ENCODE measurements around the gene DTX3.
"Not testable (repeated sequence)": the region's sequence is repeated elsewhere in the genome, so short reads cannot be mapped to it uniquely, and the experiment has no call there.

DTX3 gene

DNA sequence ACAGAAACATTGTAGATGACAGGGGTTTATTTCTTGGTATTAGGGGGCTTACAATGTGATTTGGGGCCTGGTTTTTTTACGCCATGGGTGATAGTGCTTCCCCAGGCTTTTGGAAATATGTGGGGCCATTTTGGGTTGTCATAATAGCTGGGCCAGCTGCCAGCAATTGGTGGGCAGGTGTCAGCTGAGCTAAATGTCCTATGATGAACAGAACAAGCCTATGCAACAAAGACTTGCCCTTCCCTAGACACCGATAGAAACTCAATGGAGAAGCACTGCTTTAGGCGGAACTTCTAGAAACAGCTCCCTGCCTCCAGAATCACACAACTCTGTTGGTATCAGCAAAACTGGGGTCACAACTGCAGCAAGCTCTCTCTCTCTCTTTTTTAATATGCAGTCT, 33.5 kb downstream of the DTX3 start:
- Histone ChIP-seq H3K4me1 (ENCODE audit: control insufficient read depth, insufficient read depth, low read length, poor library complexity, severe bottlenecking) (no peaks in the 10 kb centered on the region), H3K36me3 (ENCODE audit: control insufficient read depth, insufficient read depth, low read length) (no peaks in the 10 kb centered on the region), H3K9me3 (ENCODE audit: control insufficient read depth, low read length) (no peaks in the 10 kb centered on the region), H3K4me3 (ENCODE audit: extremely low read depth, insufficient read depth, low read length, poor library complexity, severe bottlenecking) (no peak overlapping the region), H3K27ac (ENCODE audit: low read depth, low read length, severe bottlenecking) (no peak overlapping the region)
- WGBS, 2 experiments (ENCODE audit: insufficient coverage in 2 of 2): 73 to 100% methylated on average over 2 to 3 of the region's 3 CpGs

DNA sequence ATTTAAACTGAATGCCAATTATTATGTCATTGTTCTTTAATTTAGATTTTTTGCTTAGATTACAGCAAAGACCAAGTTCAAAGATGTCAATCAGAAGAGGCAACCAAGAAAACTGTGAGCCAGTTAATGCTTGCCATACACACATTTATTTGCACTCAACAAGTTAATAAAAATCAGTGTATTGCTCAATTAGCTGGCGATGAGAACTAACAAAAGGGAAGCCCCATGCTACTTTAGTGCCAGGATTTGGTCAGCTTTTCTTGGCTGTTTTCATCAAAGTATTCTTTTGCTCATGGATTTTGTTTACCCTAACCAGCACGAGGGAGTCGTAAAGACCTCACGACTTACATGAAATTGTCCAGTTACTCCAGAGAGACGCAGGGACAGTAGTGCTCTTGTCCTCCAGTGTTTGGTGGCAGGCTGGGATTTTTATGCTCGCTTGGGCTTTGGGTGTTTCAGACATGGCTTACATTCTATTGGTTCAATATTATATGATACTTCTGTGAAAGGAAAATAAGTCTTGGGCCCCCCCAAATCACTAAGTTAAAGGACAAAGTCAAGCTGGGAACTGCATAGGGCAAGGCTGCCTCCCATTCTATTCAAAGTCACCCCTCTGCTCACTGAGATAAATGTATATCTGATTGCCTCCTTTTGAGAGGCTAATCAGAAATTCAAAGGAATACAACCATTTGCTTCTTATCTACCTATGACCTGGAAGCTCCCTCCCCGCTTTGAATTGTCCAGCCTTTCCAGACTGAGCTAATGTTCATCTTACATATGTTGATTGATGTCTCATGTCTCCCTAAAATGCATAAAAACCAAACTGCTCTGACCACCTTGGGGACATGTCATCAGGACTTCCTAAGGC, 35.8 kb downstream of the DTX3 start:
- Histone ChIP-seq H3K27ac (ENCODE audit: low read depth, low read length, severe bottlenecking) (no peak overlapping the region), H3K4me3 (ENCODE audit: extremely low read depth, insufficient read depth, low read length, poor library complexity, severe bottlenecking) (no peak overlapping the region), H3K4me1 (ENCODE audit: control insufficient read depth, insufficient read depth, low read length, poor library complexity, severe bottlenecking) (no peaks in the 10 kb centered on the region), H3K9me3 (ENCODE audit: control insufficient read depth, low read length) (peaks cover 9% of the 10 kb centered on the region), H3K36me3 (ENCODE audit: control insufficient read depth, insufficient read depth, low read length) (no peaks in the 10 kb centered on the region)
- 79 to 84% methylated on average over 4 to 7 of the region's 7 CpGs for WGBS, 2 experiments (ENCODE audit: insufficient coverage in 2 of 2)

DNA sequence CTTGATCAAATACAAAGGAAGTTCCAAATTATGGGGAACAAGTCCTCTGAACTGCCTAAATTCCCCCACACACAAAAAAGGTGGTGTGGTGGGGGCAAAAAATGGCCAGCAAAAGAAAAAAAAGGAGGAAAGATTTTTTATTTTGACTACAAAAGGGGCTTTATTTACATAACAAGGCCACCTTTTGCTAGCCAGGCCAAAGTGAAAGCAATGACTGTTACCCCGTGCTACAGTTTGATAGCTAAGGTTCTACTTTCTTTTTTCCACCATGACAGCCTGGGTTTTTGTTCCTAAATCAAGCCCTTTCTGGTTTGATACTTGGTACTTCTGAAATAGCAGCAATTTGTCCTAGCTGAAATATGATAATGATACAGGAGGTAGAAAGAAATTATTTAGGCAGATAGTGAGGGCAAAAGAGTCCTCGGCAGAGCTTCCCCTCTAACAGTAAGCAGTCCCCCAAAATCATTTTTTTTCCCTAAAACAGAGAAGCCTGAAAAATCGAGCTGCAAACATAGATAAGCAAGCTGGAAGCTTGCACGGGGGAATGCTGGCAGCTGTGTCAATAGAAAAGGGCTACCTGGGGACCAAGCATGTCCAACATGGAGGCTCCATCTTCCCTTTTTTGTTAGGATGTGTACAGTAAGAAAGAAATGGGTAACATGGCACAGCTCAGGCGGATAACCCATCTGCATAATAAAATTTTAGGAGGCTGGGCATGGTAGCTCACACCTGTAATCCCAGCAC, 37.2 kb downstream of the DTX3 start:
- H3K27ac ChIP-seq (ENCODE audit: low read depth, low read length, severe bottlenecking): no peak overlapping the region
- H3K4me3 ChIP-seq (ENCODE audit: extremely low read depth, insufficient read depth, low read length, poor library complexity, severe bottlenecking): no peak overlapping the region
- peaks cover 9% of the 10 kb centered on the region for H3K9me3 ChIP-seq (ENCODE audit: control insufficient read depth, low read length)
- no peaks in the 10 kb centered on the region for H3K4me1 ChIP-seq (ENCODE audit: control insufficient read depth, insufficient read depth, low read length, poor library complexity, severe bottlenecking)
- 30 to 55% methylated on average over 2 to 4 of the region's 5 CpGs for WGBS, 2 experiments (ENCODE audit: insufficient coverage in 2 of 2)
- H3K36me3 ChIP-seq (ENCODE audit: control insufficient read depth, insufficient read depth, low read length): no peaks in the 10 kb centered on the region

DNA sequence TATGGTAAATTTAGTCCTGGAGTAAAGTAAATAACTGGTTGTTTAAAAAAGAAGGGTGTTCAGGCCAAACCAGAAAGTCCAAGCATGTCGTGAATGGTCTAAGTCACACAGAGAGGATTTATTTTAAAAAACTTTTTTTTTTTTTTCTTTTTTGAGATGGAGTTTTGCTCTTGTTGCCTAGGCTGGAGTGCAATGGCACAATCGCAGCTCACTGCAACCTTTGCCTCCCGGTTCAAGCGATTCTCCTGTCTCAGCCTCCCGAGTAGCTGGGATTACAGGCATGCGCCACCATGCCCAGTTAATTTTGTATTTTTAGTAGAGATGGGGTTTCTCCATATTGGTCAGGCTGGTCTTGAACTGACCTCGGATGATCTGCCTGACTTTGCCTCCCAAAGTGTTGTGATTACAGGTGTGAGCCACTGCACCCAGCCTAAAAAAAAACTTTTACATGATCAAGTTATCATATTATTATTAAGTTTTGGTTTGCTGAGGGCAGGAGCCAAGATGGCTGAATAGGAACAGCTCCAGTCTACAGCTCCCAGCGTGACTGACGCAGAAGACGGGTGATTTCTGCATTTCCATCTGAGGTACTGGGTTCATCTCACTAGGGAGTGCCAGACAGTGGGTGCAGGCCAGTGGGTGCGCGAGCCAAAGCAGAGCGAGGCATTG, 41.5 kb downstream of the DTX3 start:
- 47 to 64% methylated on average over 3 to 8 of the region's 13 CpGs for WGBS, 2 experiments (ENCODE audit: insufficient coverage in 2 of 2)
- not testable (repeated sequence) for H3K27ac ChIP-seq (ENCODE audit: low read depth, low read length, severe bottlenecking); H3K36me3 ChIP-seq (ENCODE audit: control insufficient read depth, insufficient read depth, low read length); H3K9me3 ChIP-seq (ENCODE audit: control insufficient read depth, low read length); H3K4me1 ChIP-seq (ENCODE audit: control insufficient read depth, insufficient read depth, low read length, poor library complexity, severe bottlenecking); H3K4me3 ChIP-seq (ENCODE audit: extremely low read depth, insufficient read depth, low read length, poor library complexity, severe bottlenecking)

DNA sequence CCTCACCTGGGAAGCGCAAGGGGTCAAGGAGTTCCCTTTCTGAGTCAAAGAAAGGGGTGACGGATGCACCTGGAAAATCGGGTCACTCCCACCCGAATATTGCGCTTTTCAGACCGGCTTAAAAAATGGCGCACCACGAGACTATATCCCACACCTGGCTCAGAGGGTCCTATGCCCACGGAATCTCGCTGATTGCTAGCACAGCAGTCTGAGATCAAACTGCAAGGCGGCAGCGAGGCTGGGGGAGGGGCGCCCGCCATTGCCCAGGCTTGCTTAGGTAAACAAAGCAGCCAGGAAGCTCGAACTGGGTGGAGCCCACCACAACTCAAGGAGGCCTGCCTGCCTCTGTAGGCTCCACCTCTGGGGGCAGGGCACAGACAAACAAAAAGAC, 42.0 kb downstream of the DTX3 start:
- not testable (repeated sequence) for H3K36me3 ChIP-seq (ENCODE audit: control insufficient read depth, insufficient read depth, low read length); H3K4me3 ChIP-seq (ENCODE audit: extremely low read depth, insufficient read depth, low read length, poor library complexity, severe bottlenecking); H3K27ac ChIP-seq (ENCODE audit: low read depth, low read length, severe bottlenecking); H3K9me3 ChIP-seq (ENCODE audit: control insufficient read depth, low read length); H3K4me1 ChIP-seq (ENCODE audit: control insufficient read depth, insufficient read depth, low read length, poor library complexity, severe bottlenecking)
- 80% methylated on average over 1 of the region's 15 CpGs; no CpG with 5 or more reads in 1 of the 2 experiments for WGBS, 2 experiments (ENCODE audit: insufficient coverage in 2 of 2)

DNA sequence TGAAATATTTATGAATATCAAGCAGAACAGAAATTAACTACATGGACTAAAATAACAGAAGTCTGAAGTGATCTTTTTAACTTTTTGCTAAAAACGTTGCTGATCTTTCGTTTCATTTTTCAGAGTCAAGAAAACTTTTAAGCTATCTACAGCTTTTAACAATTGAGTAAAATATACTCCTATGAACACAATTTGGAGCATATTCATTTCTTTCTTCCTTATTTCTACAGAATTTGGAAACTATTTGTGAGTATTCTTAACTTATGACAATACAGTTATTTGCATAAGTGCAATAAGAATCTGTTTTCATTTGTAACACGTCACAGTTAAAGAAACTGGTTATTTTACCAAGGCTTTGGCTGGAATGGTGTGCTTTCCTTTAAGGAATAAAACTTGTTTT, 49.4 kb downstream of the DTX3 start:
- Histone ChIP-seq H3K4me3 (ENCODE audit: extremely low read depth, insufficient read depth, low read length, poor library complexity, severe bottlenecking) (no peak overlapping the region), H3K36me3 (ENCODE audit: control insufficient read depth, insufficient read depth, low read length) (no peaks in the 10 kb centered on the region), H3K9me3 (ENCODE audit: control insufficient read depth, low read length) (peaks cover 8% of the 10 kb centered on the region), H3K27ac (ENCODE audit: low read depth, low read length, severe bottlenecking) (no peak overlapping the region), H3K4me1 (ENCODE audit: control insufficient read depth, insufficient read depth, low read length, poor library complexity, severe bottlenecking) (no peaks in the 10 kb centered on the region)
- WGBS, 2 experiments (ENCODE audit: insufficient coverage in 2 of 2): 50% methylated on average over 3 of the region's 3 CpGs; no CpG with 5 or more reads in 1 of the 2 experiments

DNA sequence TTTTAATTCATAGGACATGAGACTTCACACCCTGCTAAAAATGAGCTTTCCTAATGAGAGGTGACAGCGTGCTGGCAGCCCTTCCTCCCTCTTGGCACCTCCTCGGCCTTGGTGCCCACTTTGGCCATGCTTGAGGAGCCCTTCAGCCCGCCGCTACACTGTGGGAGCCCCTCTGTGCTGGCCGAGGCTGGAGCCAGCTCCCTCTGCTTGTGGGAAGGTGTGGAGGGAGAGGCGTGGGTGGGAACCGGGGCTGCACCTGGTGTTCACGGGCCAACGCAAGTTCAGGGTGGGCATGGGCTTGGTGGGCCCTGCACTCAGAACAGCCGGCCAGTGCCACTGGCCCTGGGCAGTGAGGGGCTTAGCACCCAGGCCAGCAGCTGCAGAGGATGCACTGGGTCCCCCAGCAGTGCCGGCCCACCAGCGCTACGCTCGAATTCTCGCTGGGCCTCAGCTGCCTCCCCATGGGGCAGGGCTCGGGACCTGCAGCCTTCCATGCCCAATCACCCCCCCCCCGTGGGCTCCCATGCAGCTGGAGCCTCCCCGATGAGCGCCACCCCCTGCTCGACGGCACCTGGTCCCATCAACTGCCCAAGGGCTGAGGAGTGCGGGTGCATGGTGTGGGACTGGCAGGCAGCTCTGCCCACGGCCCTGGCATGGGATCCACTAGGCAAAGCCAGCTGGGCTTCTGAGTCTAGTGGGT, 51.1 kb downstream of the DTX3 start:
- no peak overlapping the region for H3K27ac ChIP-seq (ENCODE audit: low read depth, low read length, severe bottlenecking)
- peaks cover 22% of the 10 kb centered on the region for H3K9me3 ChIP-seq (ENCODE audit: control insufficient read depth, low read length)
- WGBS, 2 experiments (ENCODE audit: insufficient coverage in 2 of 2): 79 to 82% methylated on average over 11 to 22 of the region's 23 CpGs
- no peaks in the 10 kb centered on the region for H3K36me3 ChIP-seq (ENCODE audit: control insufficient read depth, insufficient read depth, low read length)
- H3K4me3 ChIP-seq (ENCODE audit: extremely low read depth, insufficient read depth, low read length, poor library complexity, severe bottlenecking): no peak overlapping the region
- no peaks in the 10 kb centered on the region for H3K4me1 ChIP-seq (ENCODE audit: control insufficient read depth, insufficient read depth, low read length, poor library complexity, severe bottlenecking)

DNA sequence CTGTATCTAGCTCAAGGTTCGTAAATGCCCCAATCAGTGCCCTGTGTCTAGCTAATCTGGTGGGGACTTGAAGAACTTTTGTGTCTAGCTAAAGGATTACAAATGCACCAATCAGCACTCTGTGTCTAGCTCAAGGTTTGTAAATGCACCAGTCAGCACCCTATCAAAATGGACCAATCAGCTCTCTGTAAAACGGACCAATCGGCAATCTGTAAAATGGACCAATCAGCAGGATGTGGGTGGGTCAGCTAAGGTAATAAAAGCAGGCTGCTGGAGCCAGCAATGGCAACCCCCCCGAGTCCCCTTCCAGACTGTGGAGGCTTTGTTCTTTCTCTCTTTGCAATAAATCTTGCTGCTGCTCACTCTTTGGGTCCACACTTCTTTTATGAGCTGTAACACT, 51.8 kb downstream of the DTX3 start:
- H3K4me1 ChIP-seq (ENCODE audit: control insufficient read depth, insufficient read depth, low read length, poor library complexity, severe bottlenecking); H3K4me3 ChIP-seq (ENCODE audit: extremely low read depth, insufficient read depth, low read length, poor library complexity, severe bottlenecking); H3K27ac ChIP-seq (ENCODE audit: low read depth, low read length, severe bottlenecking); H3K36me3 ChIP-seq (ENCODE audit: control insufficient read depth, insufficient read depth, low read length): not testable (repeated sequence)
- peaks cover 23% of the 10 kb centered on the region for H3K9me3 ChIP-seq (ENCODE audit: control insufficient read depth, low read length)
- WGBS, 2 experiments (ENCODE audit: insufficient coverage in 2 of 2): 79 to 83% methylated on average over 3 to 4 of the region's 4 CpGs

DNA sequence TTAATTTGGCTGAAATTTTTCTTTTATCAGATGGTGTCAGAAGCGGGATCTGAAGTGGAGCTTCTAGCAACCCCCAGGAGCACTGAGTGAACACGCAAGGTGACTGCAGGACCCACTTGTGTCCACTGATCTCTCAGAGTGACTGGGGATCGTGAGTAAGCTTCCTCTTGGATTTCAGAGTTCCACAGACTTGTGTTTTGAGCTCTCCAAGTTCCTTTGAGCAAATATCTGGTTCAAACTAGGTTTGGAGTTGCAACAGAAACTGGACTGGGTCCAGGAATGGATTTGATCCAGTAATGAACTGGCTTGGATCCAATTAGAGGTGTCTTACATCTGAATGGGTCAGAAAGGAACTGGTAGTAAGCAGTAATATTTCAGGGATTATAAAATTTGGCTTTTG, 53.1 kb downstream of the DTX3 start:
- Histone ChIP-seq H3K27ac (ENCODE audit: low read depth, low read length, severe bottlenecking) (no peak overlapping the region), H3K9me3 (ENCODE audit: control insufficient read depth, low read length) (peaks cover 30% of the 10 kb centered on the region), H3K36me3 (ENCODE audit: control insufficient read depth, insufficient read depth, low read length) (no peaks in the 10 kb centered on the region), H3K4me3 (ENCODE audit: extremely low read depth, insufficient read depth, low read length, poor library complexity, severe bottlenecking) (no peak overlapping the region), H3K4me1 (ENCODE audit: control insufficient read depth, insufficient read depth, low read length, poor library complexity, severe bottlenecking) (no peaks in the 10 kb centered on the region)
- WGBS, 2 experiments (ENCODE audit: insufficient coverage in 2 of 2): 42 to 48% methylated on average over 3 of the region's 3 CpGs

DNA sequence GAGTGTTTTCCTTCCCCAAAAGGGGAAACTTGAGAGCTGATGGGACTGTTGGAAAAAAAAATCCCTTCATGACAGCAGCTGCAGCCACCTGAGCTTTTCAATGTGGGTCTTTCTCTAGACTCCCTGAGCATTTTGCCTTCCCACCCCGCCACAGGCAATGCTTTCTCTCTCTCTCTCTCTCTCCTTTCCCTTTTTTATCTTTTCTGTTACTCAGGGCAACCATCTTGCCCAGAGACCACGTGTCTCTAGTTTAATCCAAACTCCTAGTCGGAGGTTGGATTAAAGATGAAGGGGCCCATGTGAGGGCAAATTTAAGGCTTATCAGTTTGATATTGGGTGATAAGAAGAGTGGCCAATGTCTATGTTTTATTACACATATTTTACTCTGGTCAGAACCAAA, 54.3 kb downstream of the DTX3 start:
- Histone ChIP-seq H3K27ac (ENCODE audit: low read depth, low read length, severe bottlenecking) (no peak overlapping the region), H3K4me1 (ENCODE audit: control insufficient read depth, insufficient read depth, low read length, poor library complexity, severe bottlenecking) (no peaks in the 10 kb centered on the region), H3K4me3 (ENCODE audit: extremely low read depth, insufficient read depth, low read length, poor library complexity, severe bottlenecking) (no peak overlapping the region), H3K9me3 (ENCODE audit: control insufficient read depth, low read length) (peaks cover 32% of the 10 kb centered on the region), H3K36me3 (ENCODE audit: control insufficient read depth, insufficient read depth, low read length) (no peaks in the 10 kb centered on the region)
- WGBS, 2 experiments (ENCODE audit: insufficient coverage in 2 of 2): 91% methylated on average over 1 of the region's 3 CpGs; no CpG with 5 or more reads in 1 of the 2 experiments

Measured in mesodermal cell (in vitro differentiated cells).